ENCODE measurements around the gene IGFBPL1. TPM values are rescaled to one million over a fixed set of nuclear protein-coding genes. Genes with fewer than 3 reads are reported as not detected.

The IGFBPL1 gene
- total RNA-seq, 1 donor from 2014 or later, result 67.1 TPM

Other genes with a start within 250 kb of the IGFBPL1 start
- 11.9 TPM for gene ALDH1B1, start 31.8 kb downstream of the IGFBPL1 start, total RNA-seq
- gene ANKRD18A, start 196.1 kb upstream of the IGFBPL1 start, total RNA-seq, result 6.9 TPM